HG03442 (cell line): ENCODE results near the gene GEMIN8.

Experiments
- ATAC-seq: cut with Tn5 transposase; IDR thresholded peaks from one replicate; pipeline ENCODE4 v1.9.1; 2021; ENCODE audit warnings: mild to moderate bottlenecking, moderate library complexity; ENCODE audit not compliant: unreplicated experiment

Gene GEMIN8, protein sequence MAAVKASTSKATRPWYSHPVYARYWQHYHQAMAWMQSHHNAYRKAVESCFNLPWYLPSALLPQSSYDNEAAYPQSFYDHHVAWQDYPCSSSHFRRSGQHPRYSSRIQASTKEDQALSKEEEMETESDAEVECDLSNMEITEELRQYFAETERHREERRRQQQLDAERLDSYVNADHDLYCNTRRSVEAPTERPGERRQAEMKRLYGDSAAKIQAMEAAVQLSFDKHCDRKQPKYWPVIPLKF

DNA sequence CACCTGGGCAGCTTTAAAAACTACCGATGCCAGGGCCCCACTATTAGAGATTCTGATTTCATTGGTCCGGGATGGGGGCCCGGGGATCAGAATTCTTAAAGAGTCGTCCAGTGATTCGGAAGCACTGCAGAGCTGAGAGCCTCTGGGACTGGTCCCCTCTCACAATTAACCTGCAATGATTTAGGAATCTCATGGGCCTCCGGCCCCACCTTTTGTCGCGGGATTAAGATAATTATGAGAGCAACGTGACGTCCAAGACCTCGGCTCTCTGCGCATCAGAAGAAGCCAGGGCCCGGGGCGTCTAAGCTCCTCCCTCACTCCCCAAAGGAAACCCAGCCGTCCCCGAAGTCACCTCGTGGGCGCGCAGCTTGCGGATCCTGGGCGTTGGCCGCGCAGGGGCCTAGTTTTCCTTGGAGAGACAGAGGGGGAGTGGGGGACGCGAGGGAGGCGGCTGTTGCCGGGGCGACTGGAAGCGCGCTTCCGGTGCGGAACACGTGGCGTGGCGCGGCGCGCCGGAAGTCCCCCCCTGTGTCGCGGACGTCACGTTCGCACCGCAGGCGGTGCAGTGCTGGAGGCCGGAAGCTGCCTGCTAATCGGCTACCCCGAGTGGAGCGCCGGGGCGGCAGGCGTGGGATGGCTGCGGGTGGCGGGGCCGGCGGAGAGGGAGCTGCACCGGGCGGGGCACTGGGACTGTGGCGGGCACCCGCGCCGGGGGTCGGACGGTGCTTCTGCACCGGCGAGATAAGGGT is at the start of gene GEMIN8:
Gene GEMIN8, minus strand, starts transcription at position 468 of the 749 bp plus-strand sequence. CDS start 8,414 bp downstream, outside the sequence.
- ATAC-seq, result peak; percentile 86

DNA sequence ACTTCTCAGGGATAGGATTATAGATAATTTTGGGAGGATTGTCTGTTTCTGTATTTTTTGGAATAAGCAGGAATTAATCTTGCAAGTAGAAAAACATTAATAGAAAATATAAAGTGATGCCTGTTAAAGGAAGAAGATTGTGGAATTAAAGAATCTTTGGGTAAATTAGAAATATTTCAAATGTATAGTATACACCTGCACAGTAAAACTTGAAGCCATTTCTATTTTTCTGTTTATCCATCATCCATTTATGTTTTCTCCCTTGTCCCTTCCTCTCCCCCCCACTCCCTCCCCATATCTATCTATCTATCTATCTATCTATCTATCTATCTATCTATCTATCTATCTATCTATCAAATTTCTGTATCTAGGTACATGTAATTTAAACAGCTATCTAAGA is 46.9 kb upstream of the GEMIN8 start:
- no peak for ATAC-seq

DNA sequence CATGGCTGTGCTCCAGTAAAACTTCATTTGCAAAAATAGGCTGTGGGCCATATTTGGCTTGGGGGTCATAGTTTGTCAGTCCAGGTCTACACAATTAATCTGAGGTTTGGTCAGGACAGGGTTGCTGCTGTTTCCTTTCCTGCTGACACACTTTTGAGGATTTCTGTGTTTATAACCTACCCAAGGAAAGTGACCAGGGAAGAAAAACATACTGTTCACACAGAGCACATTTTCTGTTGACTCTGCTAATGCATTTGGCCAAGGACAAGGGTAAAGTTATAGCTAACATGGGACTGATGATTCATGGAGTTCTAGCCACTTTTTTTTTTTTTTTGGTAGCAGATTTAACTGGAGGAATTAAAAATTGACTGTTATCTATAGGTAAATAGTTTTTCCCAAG is 43.9 kb upstream of the GEMIN8 start:
- no peak for ATAC-seq

DNA sequence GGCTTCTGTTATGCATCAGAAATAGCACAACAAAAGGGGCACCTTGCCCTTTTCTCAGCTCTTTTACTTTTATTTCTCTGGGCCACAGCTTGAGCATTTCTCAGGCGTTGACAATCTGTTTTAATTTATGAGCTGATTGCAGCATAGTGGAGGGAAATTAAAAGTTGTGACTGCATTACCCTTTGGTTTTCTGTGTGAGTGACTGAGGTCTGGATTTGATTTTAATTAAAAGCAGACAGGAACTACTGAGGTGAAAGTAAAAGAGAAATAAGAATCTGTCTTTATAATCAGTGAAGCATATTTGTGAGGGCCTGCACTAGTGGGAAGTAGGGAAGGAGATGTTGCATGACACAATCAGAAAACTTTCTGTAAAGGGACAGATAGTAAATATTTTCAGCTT is 43.4 kb upstream of the GEMIN8 start:
- no peak for ATAC-seq

DNA sequence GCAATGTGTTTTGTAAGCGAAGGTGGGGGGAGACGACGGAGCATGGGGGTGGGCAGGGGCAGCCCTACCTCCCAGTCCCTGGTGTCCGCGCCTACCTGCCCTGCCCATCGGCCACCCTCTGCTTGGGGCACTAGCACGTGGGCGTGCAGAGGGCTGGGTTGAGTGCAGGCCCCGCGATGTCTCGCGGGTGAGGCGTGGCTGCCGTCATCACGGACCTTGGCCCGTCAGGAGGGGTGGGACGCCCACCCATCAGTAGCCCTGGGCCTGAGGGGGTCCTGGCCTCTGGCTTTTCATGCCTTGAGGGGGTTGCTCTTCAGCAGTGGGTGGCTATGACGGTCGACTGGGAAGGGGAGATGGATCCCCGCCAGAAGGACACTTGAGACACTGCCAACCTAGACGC is 36.1 kb upstream of the GEMIN8 start:
- ATAC-seq, result no peak

DNA sequence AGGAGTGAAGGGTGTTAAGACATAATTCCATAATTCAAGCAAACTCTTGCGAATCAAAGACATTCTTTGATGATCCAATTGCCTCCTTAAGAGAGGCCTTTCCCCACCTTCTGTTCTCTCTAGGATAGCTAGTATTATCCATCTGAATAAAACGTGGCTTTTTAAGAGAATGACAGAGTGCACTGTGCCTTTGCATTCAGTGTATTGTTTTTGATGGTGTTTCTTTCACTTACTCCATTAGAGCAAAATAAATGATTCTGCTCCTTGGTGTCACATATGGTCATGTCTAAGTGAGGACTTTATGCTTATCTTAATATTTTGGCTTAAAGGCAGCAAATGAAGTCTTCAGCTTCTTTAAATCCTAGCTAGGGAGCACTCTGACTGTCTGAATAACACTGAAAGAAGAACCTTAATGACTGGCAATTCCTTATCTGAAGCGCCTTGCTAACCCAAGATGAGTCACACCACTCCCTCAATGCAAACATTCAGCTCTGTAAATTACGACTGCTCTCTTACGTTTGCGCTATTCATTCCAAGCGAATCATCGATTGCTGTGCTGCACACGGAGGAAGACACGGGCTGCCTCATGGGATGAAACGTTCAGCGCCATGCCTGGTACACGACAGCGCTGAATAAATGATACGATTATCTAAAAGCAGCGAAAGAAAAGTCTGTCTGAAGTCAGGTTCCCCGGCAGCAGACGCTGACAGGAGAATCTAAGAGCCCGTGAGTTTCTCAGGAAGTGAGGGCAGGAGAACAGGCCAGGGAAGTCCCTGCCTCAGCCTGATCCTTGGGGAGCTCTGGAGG is 35.1 kb upstream of the GEMIN8 start:
- ATAC-seq, result no peak

DNA sequence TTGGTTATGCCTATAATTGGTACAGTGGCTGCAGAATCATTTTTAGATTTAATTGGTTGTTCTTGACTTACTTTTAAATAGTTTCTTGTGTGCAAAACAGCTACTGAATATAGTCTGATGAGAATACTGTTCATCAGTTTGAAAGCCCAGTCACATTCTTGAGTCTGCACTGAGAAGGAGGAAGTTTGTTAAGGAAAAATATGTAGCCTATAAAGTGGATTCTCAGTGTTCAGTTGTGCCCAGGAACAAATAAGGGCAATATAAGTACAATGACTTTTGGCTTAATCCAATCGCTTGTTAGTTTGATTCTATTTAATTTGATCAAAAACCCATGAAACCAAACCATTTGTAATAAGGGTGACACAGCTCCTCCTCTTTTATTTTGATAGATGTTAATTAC is 32.8 kb upstream of the GEMIN8 start:
- no peak for ATAC-seq

DNA sequence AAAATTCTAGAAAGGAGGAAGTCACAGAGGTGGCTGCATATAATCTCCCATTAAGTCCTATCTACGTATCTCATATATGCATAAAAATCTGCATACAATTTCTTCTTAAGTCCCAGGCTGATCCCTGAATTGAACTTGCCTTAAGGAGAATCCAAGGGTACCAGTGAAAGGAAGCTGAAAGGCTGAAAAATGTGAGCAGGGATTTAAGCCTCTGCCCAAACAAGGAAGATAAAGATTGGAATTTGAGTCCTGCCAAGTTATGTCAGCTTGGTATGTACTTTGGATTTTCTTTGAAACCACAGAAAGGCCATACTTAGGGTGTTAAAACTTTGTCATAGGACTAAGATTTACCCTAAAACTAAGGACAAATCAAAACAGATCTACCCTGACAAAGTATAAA is 26.5 kb upstream of the GEMIN8 start:
- ATAC-seq, result no peak

DNA sequence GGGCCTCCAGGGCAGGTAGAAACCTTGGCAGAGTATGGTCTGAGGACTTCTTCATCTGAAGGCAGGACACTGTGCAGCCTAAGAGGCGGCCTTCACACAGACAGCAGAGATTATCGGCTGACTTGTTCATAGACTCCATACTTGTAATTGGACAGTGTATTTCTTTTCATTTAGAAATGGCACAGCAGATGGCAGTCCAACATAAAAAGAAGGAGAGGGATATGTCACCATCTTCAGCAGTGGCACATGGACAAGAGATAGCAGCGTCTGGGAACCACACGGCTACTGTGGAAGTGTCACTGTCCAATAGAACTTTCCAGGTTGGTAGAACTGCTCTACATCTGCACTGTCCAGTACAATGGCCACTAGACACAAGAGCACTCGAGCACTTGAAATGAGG is 21.7 kb upstream of the GEMIN8 start:
- no peak for ATAC-seq

DNA sequence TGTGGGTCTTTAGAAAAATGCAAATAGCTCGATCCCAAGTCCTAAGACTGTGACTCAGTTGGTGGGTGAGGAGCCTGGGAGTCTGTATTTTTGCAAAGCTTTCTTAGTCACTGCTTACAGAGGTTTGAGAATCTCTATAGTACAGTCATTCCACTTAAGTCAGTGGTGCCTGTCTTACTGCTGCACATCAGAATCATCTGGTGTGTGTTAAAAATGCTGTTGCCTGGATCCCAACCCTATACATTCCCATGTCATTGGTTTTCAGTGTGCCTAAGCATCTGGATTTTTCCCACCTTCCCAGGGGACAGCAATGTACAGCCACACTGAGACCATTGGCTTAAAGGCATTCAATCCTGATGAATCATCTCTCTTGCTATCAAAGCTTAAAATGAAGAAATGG is 21.0 kb upstream of the GEMIN8 start:
- no peak for ATAC-seq

DNA sequence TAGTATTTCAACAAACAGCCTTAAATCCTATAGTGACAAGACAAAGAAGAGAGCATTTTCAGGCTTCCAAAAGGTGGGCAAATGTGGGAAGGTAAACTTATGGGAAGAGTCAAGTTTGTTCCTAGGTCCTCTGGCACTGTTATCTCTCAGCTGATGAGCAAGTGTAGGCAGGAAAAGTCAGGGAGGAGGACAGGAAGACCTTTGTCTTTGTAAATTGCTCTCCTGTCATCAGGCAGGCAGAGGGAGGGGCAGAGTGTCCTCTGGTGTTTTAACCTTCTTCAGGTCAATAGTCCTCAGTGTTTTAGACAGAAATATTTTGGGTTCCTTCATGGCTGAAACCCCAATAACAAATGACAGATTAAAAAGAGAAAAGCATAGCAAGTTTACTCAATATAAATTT is 13.5 kb upstream of the GEMIN8 start:
- ATAC-seq, result no peak

DNA sequence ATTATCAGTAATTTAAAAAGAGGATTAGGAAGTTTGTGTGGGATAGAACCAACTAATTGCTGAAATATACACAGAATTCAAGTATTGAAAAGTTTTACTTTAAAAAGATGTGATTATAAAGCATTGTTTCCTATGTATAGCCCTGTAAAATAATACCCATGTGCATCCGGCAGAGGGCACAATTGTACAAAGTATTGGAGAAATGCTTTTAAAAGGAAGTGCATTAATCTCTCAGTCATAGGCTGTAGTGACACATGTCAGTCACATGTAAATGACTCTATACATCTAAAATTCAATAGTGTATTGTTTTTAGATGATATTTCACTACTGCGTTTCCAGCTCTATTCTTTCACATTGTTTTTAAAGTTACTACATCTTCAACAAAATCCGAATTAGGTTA is 9.7 kb upstream of the GEMIN8 start:
- ATAC-seq, result no peak

DNA sequence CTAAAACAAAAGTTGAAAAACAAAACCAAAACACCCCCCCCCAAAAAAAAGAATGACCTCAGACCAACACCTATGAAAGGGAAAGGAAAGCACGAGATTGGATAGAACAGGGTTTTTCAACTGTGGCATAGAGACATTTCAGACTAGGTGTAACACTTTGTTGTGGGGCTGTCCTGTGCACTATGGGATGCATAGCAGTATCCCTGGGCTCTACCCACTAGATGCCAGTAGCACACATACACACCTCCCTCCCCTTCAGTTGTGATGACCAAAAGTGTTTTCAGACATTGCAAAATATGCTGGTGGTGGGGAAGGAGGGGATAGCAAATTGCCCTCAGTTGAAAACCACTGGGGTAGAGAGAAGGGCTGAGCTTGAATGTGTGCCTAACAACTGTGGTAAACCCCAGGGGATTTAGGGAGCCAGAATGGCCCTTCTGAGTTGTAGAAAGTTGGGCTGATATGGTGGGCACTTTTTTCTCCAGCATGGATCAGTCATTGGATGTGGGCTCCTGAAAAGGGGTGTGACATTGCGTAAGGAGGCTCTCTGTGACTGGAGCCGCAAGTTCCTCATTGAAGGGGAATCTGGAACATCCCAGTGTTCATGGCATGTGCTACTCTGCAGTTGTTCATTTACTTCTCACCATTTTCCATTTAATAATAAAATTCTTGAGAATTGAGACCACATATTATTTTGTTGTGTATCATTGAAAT is 8.8 kb upstream of the GEMIN8 start:
- no peak for ATAC-seq

DNA sequence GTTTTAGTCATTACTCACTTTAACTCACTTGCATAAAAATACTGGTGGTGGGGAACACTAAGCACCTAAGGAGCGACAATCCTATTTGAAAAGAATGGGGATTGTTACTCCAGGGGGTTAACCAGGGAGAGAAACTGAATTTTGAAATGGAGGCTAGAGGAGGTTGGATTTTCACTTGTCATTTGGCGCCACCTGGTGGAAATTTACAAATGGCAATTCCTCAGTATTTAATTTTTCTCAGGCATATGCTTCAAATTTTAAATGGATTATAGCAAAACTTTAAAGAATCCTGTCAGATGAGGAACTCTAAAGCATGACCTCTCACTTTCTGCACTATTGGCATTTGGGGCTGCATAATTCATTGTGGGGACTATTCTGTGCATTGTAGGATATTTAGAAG is 2.7 kb upstream of the GEMIN8 start:
- ATAC-seq, result no peak

DNA sequence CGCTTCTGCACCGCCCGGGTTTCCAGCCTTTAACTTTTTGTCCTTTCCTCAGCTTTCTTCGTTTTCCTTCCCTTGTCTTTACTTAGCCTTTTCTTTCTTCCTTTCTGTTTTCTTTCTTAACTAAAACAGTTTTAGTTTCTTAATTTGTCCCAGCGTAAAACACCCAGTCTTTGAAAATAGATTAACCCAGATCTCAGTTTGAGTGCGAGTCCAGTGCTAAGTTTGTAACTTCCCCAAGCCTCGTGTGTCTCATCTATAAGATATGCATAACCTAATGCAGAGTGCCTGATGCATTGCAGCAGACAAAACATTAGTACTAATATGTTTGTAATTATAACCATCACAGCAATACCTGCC is 460 bp upstream of the GEMIN8 start:
- ATAC-seq, result no peak

DNA sequence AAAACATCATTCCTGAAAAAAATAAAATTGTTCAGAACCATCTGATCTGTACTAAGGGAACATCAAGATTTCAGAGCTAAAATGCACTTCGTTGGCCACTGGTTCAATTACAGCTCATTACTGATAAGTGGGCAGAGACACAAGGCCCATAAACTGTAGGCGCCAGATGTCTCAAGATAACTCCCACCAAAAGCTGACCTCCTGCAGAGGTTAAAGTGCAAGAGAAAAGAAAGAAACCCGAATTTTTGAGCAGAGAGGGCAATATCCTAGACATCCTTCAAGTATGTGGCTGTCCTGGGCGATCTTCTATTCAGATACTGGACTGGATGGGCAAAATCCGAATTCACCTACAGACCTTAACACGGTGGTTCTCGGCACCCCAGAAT is 660 bp downstream of the GEMIN8 start:
- no peak for ATAC-seq

DNA sequence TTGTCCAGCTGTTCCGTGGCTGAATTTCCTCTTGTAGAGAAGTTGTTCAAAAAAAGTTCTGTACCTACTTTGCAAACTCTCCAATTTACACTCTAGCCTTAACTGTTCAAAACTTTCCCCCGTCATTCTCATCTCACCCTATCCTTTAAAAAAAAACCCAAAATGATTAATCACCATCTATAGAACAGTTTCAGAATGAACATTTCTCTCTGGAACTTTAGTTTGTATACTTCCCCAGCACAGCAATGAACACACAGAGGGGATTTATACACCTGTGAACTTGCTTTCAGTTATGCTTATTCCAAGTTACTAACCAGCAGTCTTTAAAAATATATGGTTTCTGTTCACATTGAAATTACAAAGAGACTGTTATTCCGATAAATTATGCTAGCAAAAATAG is 1.2 kb downstream of the GEMIN8 start:
- ATAC-seq, result no peak

DNA sequence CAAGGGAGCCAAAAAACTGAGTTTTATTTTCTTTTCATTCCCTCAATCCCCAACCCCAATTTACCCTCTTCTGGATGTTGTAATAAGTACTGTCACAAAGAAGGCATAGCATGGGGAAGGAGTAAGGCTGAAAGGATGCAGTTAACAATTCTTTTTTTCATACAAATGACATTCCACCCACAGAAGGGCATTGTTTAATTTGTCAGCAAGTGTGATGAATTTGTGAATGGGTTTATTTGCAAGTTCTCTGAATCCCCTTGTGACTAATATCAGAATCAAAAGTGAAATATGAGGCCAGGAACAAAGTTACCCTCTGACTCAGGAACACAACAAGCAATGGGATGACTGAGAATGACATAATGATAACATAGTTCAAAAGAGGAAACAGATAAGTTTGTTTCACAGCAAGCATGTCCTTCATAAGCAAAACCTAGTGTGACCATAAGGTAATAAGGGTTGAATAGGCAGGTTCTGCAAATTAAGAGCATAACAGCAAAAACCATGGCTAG is 2.1 kb downstream of the GEMIN8 start:
- ATAC-seq, result peak; percentile 52

DNA sequence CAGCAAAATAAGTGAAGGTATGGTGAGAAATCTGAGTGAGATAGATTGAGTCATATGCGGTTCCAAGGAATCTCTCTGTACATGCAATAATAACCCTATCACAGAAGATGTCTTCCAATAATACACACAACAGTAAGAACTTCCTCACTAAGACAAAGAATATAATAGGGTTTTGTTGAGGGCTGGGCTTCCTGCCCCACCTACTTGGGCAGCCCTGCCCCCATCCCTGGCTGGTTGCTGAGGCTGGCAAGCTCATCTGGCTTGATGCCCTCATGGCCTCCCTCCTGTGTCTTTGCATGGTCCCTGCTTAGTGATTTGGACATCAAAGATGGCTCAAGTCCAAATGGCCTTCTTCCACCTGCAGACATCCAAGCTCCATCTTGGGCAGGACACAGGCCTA is 2.7 kb downstream of the GEMIN8 start:
- no peak for ATAC-seq

DNA sequence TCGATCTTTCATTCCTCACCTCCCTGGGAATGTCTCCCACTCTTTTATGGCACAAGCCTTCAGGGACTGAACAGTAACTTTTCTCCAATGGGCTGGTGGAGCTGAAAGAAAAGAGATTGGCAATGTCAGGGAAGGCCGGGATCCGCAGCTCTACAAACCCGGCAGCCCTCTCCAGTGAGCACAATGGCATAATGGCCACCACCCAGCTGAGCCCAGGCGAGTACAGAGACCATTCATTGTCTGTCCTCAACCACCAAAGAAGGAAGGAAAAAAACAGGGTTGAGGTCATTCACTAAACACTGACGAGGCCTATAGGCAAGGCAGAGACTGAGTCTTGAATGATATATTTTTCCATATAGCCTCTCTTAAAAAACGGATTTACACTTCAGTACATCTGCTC is 3.6 kb downstream of the GEMIN8 start:
- no peak for ATAC-seq

DNA sequence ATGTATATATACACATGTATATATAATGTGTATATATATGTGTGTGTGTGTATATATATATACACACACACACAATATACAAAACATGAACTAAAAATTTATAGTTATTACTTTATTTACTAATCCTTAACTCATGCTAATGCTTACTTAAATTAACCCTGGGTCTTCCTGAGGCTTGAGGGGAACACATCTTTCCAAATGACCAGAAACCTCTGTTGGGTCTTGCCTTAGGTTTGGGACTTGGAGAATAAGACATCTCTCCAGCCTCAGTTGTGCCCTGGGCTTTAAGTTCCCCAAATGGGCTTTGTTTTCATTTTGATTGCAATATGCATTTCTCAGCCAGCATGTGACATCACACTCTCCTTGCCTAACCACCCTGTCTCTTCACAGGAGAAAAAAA is 7.7 kb downstream of the GEMIN8 start:
- no peak for ATAC-seq
